Hematopoietic multipotent progenitor cell (in vitro differentiated cells): ENCODE data around the gene MTERF4. TPM values are rescaled to one million over a fixed set of nuclear protein-coding genes. Genes with fewer than 3 reads are reported as not detected.

Source experiments
- DNase-seq, 3 donors: peaks; one replicate each; pipeline ENCODE4 v3.0.0-alpha.2; 2011 to 2015; ENCODE audit warnings: low read depth in 2 of 3, low spot score in 2 of 3
- small RNA-seq: library from RNA; depleted of rRNA; stranded (forward); fragments of <200 nt; gene quantifications from one replicate; pipeline ENCODE3, GENCODE V24; 2012
- total RNA-seq: library from RNA; depleted of rRNA; stranded (reverse); fragments of >200 nt; gene quantifications from one replicate; pipeline ENCODE4 v1.2.3, GENCODE V29; 2012

The MTERF4 gene
- total RNA-seq, 1 donor, result 32.0 TPM

DNA sequence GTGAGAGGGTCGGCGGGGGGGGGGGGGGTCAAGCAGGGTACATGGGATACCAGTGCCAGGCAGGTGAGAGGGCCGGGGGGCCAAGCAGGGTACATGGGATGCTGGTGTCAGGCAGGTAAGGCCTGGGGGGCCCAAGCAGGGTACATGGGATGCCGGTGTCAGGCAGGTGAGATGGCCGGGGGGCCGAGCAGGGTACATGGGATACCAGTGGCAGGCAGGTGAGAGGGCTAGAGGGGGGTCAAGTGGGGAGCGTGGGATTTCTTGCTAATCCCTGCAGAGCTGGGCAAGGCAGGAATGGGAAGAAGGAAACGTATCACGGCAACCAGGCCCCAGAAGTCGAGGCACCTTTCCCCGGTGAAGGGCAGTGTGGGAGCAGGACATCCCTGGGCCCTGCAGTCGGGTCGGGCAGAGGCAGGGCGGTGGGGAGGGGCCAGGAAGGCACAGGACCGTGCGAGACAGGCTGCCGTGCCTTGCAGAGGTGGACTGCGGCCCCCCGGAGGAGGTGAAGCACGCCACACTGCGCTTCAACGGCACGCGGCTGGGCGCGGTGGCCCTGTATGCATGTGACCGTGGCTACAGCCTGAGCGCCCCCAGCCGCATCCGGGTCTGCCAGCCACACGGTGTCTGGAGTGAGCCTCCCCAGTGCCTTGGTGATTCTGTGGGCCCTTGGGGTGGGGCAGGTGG lies 49.3 kb downstream of the MTERF4 start:
- no peak for DNase-seq

- DNase-seq, result no peak
Observed at GRCh38 chr2:241051578-241052487, 50.3 kb downstream of the MTERF4 start.

DNA sequence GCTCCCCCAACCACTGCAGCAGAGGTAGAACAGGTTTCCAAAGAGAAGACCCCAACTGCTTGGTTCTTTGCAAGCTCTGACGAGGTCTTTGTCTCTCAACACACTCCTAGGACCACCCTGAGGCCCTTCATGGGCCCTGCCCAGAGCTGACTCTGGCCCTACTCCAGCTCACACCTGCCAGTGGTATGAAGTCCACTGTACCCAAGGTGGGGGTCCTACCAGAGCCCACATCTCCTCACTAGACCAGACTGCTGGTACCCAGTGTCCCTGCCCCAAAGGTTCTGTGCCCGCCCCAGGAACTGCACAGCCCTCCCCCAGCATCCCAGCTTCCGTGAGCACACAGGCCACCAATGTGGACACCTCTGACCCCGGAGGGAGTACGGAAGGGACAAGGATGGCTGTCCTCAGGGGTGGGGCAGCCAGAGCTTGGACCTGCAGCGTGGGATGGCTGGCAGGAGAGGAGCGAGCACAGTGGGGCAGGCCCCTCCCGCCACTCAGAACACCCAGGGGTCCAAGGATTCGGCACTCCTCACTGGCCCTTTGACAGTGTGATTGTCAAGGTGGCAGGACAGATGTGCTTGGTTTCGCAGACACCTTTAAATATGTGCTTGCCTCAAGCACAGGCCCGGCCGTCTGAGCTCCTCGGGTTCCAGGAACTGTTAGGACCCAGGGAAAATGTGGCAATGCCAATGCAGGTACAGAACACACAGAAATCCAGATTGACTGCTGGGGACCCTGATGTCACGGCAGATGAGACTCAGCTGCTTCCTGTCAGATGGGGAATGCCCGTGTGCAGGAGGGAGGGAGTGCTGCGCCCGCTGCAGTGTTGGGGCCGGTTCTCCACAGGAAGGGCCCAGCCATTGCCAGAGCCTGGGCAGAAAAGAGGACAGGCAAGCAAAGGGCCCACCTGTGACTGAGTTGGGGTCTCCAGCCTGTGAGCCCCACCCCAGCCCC lies 51.2 kb downstream of the MTERF4 start:
- DNase-seq, result no peak

GRCh38 chr2:241049739-241050623 lies 52.1 kb downstream of the MTERF4 start:
- no peak for DNase-seq

DNA sequence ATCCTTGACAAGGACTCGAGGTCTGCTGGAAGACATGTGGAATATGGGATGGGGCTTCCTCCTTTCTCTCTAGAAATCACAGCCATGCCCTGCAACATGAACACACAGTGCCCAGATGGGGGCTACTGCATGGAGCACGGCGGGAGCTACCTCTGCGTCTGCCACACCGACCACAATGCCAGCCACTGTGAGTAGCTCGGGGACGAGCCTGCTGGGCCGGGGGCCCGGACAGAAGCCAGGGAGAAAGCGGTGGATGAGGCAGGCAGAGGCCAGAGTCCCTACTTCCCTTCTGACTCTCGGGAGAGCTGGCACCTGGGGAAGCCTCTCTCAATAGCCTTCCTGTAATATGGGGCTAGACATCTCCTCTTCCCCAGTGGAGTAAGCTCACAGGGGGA lies 53.1 kb downstream of the MTERF4 start:
- DNase-seq, result no peak

DNA sequence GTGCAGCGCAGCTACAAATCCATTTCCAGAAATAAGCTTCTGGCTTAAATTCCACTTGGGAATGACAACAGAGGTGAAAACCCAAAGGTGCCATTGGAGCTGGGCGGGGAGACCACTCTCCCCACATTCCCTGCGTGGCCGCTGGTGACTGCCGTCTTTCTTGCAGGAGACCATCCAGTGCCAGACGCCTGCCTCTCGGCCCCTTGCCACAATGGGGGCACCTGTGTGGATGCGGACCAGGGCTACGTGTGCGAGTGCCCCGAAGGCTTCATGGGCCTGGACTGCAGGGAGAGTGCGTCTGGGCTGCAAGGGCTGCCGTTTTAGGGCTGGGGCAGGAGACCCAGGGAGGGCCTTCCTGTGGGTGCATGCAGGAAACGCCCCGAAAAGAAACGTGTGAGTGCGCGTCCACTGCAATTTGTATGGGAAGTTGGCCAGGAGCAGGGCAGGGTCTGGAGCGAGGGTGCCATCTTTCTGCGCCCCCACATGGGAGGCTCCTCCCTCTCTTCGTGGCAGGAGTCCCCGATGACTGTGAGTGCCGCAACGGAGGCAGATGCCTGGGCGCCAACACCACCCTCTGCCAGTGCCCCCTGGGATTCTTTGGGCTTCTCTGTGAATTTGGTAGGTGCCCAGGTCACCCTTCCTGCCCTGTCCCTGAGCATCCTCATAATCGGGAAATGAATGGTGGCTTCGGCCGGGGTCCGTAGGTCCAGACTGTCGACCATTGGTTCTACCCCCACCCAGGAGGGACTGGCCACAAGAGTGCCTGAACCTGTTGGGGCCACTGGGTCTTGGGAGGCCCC lies 53.7 kb downstream of the MTERF4 start:
- no peak for DNase-seq

DNA sequence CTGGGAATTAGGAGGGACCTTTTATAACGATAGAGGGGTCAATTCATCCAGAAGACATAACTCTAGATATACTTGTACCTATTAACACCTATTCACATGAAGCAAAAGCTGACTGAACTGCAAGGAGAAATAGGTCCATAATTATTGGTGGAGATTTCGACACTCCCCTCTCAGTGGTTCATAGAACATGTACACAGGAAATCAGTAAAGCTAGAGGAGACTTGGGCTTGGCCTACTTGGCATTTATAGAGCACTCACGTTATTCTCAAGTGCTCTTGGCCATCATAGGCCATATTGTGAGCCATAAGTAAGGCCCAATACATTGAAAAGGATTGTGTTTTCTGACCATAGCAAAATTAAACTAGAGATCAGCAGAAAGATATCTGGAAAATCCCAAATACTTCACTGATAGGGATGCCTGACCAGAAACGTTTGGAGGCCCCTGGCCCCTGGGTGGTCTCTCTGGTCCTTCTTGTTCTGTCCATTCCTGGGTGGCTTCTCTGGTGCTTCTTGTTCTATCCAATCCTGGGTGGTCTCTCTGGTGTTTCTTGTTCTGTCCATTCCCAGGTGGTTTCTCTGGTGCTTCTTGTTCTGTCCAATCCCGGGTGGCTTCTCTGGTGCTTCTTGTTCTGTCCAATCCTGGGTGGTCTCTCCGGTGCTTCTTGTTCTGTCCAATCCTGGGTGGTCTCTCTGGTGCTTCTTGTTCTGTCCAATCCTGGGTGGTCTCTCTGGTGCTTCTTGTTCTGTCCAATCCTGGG lies 54.7 kb downstream of the MTERF4 start:
- no peak for DNase-seq

Small RNAs within 50 kb of the gene (small RNA-seq; reads per million reads assigned to genes)
- not detected for gene AC005237.2

Other genes with a start within 250 kb of the MTERF4 start
- not detected for gene AGXT, start 233.5 kb downstream of the MTERF4 start, total RNA-seq
- gene MAB21L4, start 206.1 kb downstream of the MTERF4 start, total RNA-seq, result not detected
- not detected for gene CROCC2, start 196.0 kb downstream of the MTERF4 start, total RNA-seq
- 11.8 TPM for gene SNED1, start 103.7 kb downstream of the MTERF4 start, total RNA-seq
- gene PASK, start 47.2 kb upstream of the MTERF4 start, total RNA-seq, result 19.9 TPM
- gene PPP1R7, start 48.2 kb upstream of the MTERF4 start, total RNA-seq, result 11.3 TPM
- 1.3 TPM for gene ANO7, start 86.4 kb upstream of the MTERF4 start, total RNA-seq
- 198 TPM for gene HDLBP, start 213.4 kb upstream of the MTERF4 start, total RNA-seq
- gene SEPTIN2, start 213.6 kb upstream of the MTERF4 start, total RNA-seq, result 138 TPM